MM.1S (cell line): ENCODE measurements around the gene TMEM80.
A peak's percentile ranks its signal among the peaks of the same experiment; 100 is the strongest.

ENCODE experiments used
- DNase-seq: peaks from one replicate; pipeline ENCODE4 v3.0.0-alpha.2; 2015
- H2AFZ ChIP-seq: fragments of 300-600 bp; sonication (generic); 2 replicates; pipeline ENCODE4 v1.6.0; 2016; ENCODE audit warnings: antibody characterized with exemption, low read length
- H3F3A ChIP-seq: fragments of 300-600 bp; sonication (generic); 2 replicates; pipeline ENCODE4 v1.6.1; 2016; ENCODE audit warnings: mild to moderate bottlenecking, antibody characterized with exemption, low read length, moderate library complexity, mixed read lengths; ENCODE audit not compliant: insufficient read depth
- H3K27ac ChIP-seq: fragments of 300-600 bp; sonication (generic); 2 replicates; pipeline ENCODE4 v1.5.1; 2016; ENCODE audit warnings: mild to moderate bottlenecking, low read length
- H3K27me3 ChIP-seq: fragments of 300-600 bp; sonication (generic); replicated peaks from 2 replicates; pipeline ENCODE4 v1.6.0; 2016; ENCODE audit warnings: low read length; ENCODE audit not compliant: insufficient read depth
- H3K36me3 ChIP-seq: fragments of 300-600 bp; sonication (generic); replicated peaks from 2 replicates; pipeline ENCODE4 v1.6.1; 2016; ENCODE audit warnings: mild to moderate bottlenecking, low read length, mixed read lengths; ENCODE audit not compliant: insufficient read depth
- H3K4me1 ChIP-seq: fragments of 300-600 bp; sonication (generic); 2 replicates; pipeline ENCODE4 v1.6.1; 2016; ENCODE audit warnings: low read length, mixed read lengths
- H3K4me2 ChIP-seq: fragments of 300-600 bp; sonication (generic); 2 replicates; pipeline ENCODE4 v1.6.0; 2016; ENCODE audit warnings: low read depth, low read length
- H3K4me3 ChIP-seq: fragments of 300-600 bp; sonication (generic); 2 replicates; pipeline ENCODE4 v1.5.1; 2016; ENCODE audit warnings: low read length, mixed read lengths
- H3K79me2 ChIP-seq: fragments of 300-600 bp; sonication (generic); 2 replicates; pipeline ENCODE4 v1.6.1; 2016; ENCODE audit warnings: mixed run types, low read length, mixed read lengths
- H3K9ac ChIP-seq: fragments of 300-600 bp; sonication (generic); 2 replicates; pipeline ENCODE4 v1.6.1; 2016; ENCODE audit warnings: low read length, mixed read lengths
- H3K9me2 ChIP-seq: fragments of 300-600 bp; sonication (generic); replicated peaks from 2 replicates; pipeline ENCODE4 v1.6.1; 2016; ENCODE audit warnings: mild to moderate bottlenecking, low read length, mixed read lengths; ENCODE audit not compliant: insufficient read depth
- H3K9me3 ChIP-seq: fragments of 300-600 bp; sonication (generic); replicated peaks from 2 replicates; pipeline ENCODE4 v1.6.1; 2016; ENCODE audit warnings: mild to moderate bottlenecking, low read length, mixed read lengths; ENCODE audit not compliant: insufficient read depth
- H4K20me1 ChIP-seq: fragments of 300-600 bp; sonication (generic); 2 replicates; pipeline ENCODE4 v1.6.1; 2016; ENCODE audit warnings: mild to moderate bottlenecking, low read length, moderate library complexity, mixed read lengths; ENCODE audit not compliant: insufficient read depth
- CTCF ChIP-seq: fragments of 300-600 bp; sonication (generic); IDR thresholded peaks from 2 replicates; pipeline ENCODE4 v1.5.1; 2016; ENCODE audit warnings: antibody characterized with exemption, low read length, mixed read lengths
- EZH2 ChIP-seq: fragments of 300-600 bp; sonication (generic); optimal IDR thresholded peaks from 2 replicates; pipeline ENCODE3; 2017; ENCODE audit warnings: low read depth, mild to moderate bottlenecking, antibody characterized with exemption, low read length, mixed read lengths
- EZH2phosphoT487 ChIP-seq: fragments of 300-600 bp; sonication (generic); IDR thresholded peaks from 2 replicates; pipeline ENCODE4 v1.6.1; 2018; ENCODE audit warnings: antibody characterized with exemption, low read length

TMEM80 gene

DNA sequence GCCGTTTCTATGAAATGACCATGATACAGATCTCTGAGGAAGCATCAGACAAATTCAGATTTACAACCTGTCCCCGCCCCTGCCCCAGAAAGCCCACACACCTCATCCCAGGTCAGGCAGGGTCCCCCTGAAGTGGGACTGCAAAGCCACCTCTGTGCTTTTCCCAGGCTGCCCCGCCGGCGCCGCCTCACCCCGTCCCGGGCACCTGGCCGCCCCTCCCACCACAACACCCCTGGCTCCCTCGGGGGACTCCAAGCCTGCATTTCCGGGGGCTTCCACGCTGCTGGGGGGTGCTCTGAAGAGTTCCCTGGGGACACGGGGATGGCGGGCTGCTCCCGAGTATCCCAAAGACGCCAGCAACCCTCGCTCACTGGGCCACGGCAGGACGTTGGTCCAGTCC lies 35.3 kb upstream of the TMEM80 start:
- no peaks in the 10 kb centered on the region for H3K36me3 ChIP-seq
- TF ChIP-seq CTCF (no peak), EZH2phosphoT487 (no peak), EZH2 (no peak)
- H3F3A ChIP-seq = no peaks in the 10 kb centered on the region

GRCh38 chr11:660681-661444 lies 34.8 kb upstream of the TMEM80 start:
- no peaks in the 10 kb centered on the region for H3K9me3 ChIP-seq
- no peaks in the 10 kb centered on the region for H3K4me1 ChIP-seq
- no peaks in the 10 kb centered on the region for H3K27me3 ChIP-seq
- no peak overlapping the region for H3K4me3 ChIP-seq
- no peaks in the 10 kb centered on the region for H3F3A ChIP-seq
- H3K4me2 ChIP-seq = no peak overlapping the region
- H3K9me2 ChIP-seq = no peaks in the 10 kb centered on the region
- H2AFZ ChIP-seq = no peak overlapping the region
- TF ChIP-seq EZH2 (no peak), EZH2phosphoT487 (no peak), CTCF (no peak)
- H3K27ac ChIP-seq = no peak overlapping the region
- no peak overlapping the region for H3K9ac ChIP-seq
- peaks cover 15% of the 10 kb centered on the region for H3K79me2 ChIP-seq
- no peaks in the 10 kb centered on the region for H4K20me1 ChIP-seq
- no peak for DNase-seq
- no peaks in the 10 kb centered on the region for H3K36me3 ChIP-seq

More for the DNA sequence above, 35.3 kb upstream of the TMEM80 start:
- no peaks in the 10 kb centered on the region for H4K20me1 ChIP-seq
- no peak overlapping the region for H3K4me3 ChIP-seq
- no peaks in the 10 kb centered on the region for H3K9me2 ChIP-seq
- H3K4me1 ChIP-seq = no peaks in the 10 kb centered on the region
- no peak overlapping the region for H3K9ac ChIP-seq
- DNase-seq = no peak
- H3K9me3 ChIP-seq = no peaks in the 10 kb centered on the region
- H3K27me3 ChIP-seq = no peaks in the 10 kb centered on the region
- H3K79me2 ChIP-seq = peaks cover 12% of the 10 kb centered on the region
- H3K27ac ChIP-seq = no peak overlapping the region
- no peak overlapping the region for H3K4me2 ChIP-seq
- H2AFZ ChIP-seq = no peak overlapping the region

DNA sequence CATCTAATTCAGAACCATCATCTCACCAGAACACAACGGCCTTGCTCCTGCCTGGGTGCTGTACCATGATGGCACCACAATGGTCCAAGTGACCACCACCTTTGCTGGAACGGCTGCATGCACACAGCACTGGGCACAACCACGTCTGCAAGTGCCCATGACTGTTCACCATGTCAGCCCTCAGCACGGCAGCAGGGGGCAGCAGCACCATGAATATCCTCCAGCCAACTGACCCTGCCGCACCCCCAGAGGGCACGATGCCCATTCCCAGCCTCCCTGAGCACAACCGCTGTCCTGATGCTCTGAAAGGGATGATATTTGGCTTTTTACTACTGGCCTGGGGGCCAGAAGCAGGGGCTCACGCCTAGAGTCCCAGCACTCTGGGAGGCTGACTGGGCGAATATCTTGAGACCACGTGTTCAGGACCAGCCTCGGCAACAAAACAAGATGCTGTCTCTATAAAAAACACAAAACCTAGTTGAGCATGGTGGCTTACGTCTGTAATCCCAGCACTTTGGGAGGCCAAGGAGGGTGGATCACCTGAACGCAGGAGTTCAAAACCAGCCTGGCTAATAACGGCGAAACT lies 32.8 kb upstream of the TMEM80 start:
- no peak overlapping the region for H3K4me3 ChIP-seq
- peak; percentile 51 for DNase-seq
- H3K79me2 ChIP-seq = peaks cover 12% of the 10 kb centered on the region
- TF ChIP-seq CTCF (peak; percentile 76), EZH2 (no peak)
- no peaks in the 10 kb centered on the region for H3K9me2 ChIP-seq
- H3K4me1 ChIP-seq = no peaks in the 10 kb centered on the region
- no peak overlapping the region for H3K9ac ChIP-seq
- no peak overlapping the region for H2AFZ ChIP-seq
- no peak overlapping the region for H3K27ac ChIP-seq
- no peaks in the 10 kb centered on the region for H3K9me3 ChIP-seq
- H3F3A ChIP-seq = no peaks in the 10 kb centered on the region
- H3K36me3 ChIP-seq = no peaks in the 10 kb centered on the region
- H4K20me1 ChIP-seq = no peaks in the 10 kb centered on the region
- H3K4me2 ChIP-seq = no peak overlapping the region
- no peaks in the 10 kb centered on the region for H3K27me3 ChIP-seq
